OCI-LY3 (cell line): ENCODE data around the gene BCAR3.

Source experiments
- CTCF ChIP-seq: fragments of 200-600, 300-600 bp; sonication (generic); IDR thresholded peaks from 2 replicates; pipeline ENCODE4 v1.5.1; 2014; ENCODE audit warnings: antibody characterized with exemption, low read length, low read depth
- EZH2phosphoT487 ChIP-seq: fragments of 200-600 bp; shearing (Covaris generic); IDR thresholded peaks from 2 replicates; pipeline ENCODE4 v1.6.1; 2018; ENCODE audit warnings: antibody characterized with exemption, mixed run types, low read depth

- TF ChIP-seq CTCF, result no peak
- no peak for TF ChIP-seq EZH2phosphoT487
Measured at GRCh38 chr1:93602101-93602500, 79.5 kb downstream of the BCAR3 start.
